ENCODE results near the gene CLEC3B.

Gene CLEC3B

GRCh38 chr3:45055032-45055410 is 28.9 kb downstream of the CLEC3B start:
- H3K9ac ChIP-seq (ENCODE audit: low read length): no peak overlapping the region
- H3K36me3 ChIP-seq (ENCODE audit: low read length): no peaks in the 10 kb centered on the region
- TF ChIP-seq EZH2phosphoT487 (conservative IDR thresholded peaks at IDR 0.05; ENCODE audit: low read length) (no peak), CTCF (IDR thresholded peaks at IDR 0.05; ENCODE audit: insufficient read depth, low read length, poor library complexity, severe bottlenecking) (no peak)
- H4K20me1 ChIP-seq (ENCODE audit: low read depth, low read length): no peaks in the 10 kb centered on the region
- H3K27ac ChIP-seq (ENCODE audit: low read depth, low read length): no peak overlapping the region
- no peak overlapping the region for H3K4me3 ChIP-seq (ENCODE audit: insufficient read depth, low read length, poor library complexity, severe bottlenecking)
- H2AFZ ChIP-seq (ENCODE audit: low read depth, low read length, severe bottlenecking): no peak overlapping the region
- H3K4me2 ChIP-seq (ENCODE audit: low read depth, low read length, poor library complexity, severe bottlenecking): no peak overlapping the region
- H3K27me3 ChIP-seq (ENCODE audit: low read length): no peaks in the 10 kb centered on the region
- H3K79me2 ChIP-seq (ENCODE audit: insufficient read depth, low read length): no peaks in the 10 kb centered on the region
- H3K9me2 ChIP-seq (replicated peaks; ENCODE audit: insufficient read depth, low read length): no peaks in the 10 kb centered on the region
- H3F3A ChIP-seq (ENCODE audit: insufficient read depth): no peaks in the 10 kb centered on the region
- no peaks in the 10 kb centered on the region for H3K9me3 ChIP-seq (ENCODE audit: insufficient read depth, low read length)

DNA sequence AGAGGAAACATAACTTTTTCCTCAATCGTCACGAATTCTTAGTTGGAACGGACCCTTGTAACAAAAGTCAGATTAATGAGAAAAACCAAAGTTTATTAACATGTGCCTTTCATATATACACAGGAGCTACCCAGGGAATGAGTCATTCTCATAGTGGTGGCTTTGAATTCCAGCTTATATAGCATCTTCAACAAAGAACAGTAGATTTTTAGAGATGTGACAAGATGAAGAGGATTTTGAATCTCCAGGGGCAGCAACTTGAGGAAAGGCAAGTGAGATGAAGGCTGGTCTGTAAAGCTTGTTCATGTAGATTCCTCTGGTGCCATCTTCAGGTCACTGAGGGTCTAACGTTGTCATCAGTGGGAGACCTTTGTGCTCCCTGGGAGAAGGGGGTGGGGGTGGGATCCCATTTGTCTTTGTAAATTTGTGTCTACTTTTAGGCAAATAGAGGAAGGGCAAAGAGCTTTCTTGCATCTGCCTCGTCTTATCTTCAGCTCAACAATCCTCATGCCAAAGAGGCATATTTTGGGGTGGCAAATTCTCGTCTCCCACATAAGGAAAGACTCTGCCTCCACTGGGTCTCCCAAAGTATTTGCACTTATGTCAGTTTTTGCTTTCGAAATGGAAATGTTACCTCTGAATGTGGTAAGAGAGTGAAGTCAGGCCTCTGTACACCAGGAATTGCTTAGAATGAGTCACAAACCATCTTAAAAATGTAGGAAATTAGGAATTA is 29.5 kb downstream of the CLEC3B start:
- H3K27ac ChIP-seq (ENCODE audit: low read depth, low read length): no peak overlapping the region
- no peaks in the 10 kb centered on the region for H3K9me3 ChIP-seq (ENCODE audit: insufficient read depth, low read length)
- no peak overlapping the region for H2AFZ ChIP-seq (ENCODE audit: low read depth, low read length, severe bottlenecking)
- H3K27me3 ChIP-seq (ENCODE audit: low read length): no peaks in the 10 kb centered on the region
- TF ChIP-seq CTCF (IDR thresholded peaks at IDR 0.05; ENCODE audit: insufficient read depth, low read length, poor library complexity, severe bottlenecking) (peak; percentile 26), EZH2phosphoT487 (conservative IDR thresholded peaks at IDR 0.05; ENCODE audit: low read length) (no peak)
- H3F3A ChIP-seq (ENCODE audit: insufficient read depth): no peaks in the 10 kb centered on the region
- H3K79me2 ChIP-seq (ENCODE audit: insufficient read depth, low read length): no peaks in the 10 kb centered on the region
- no peaks in the 10 kb centered on the region for H3K9me2 ChIP-seq (replicated peaks; ENCODE audit: insufficient read depth, low read length)
- H3K36me3 ChIP-seq (ENCODE audit: low read length): no peaks in the 10 kb centered on the region
- no peak overlapping the region for H3K9ac ChIP-seq (ENCODE audit: low read length)
- H3K4me3 ChIP-seq (ENCODE audit: insufficient read depth, low read length, poor library complexity, severe bottlenecking): no peak overlapping the region
- H3K4me2 ChIP-seq (ENCODE audit: low read depth, low read length, poor library complexity, severe bottlenecking): no peak overlapping the region
- H4K20me1 ChIP-seq (ENCODE audit: low read depth, low read length): no peaks in the 10 kb centered on the region

DNA sequence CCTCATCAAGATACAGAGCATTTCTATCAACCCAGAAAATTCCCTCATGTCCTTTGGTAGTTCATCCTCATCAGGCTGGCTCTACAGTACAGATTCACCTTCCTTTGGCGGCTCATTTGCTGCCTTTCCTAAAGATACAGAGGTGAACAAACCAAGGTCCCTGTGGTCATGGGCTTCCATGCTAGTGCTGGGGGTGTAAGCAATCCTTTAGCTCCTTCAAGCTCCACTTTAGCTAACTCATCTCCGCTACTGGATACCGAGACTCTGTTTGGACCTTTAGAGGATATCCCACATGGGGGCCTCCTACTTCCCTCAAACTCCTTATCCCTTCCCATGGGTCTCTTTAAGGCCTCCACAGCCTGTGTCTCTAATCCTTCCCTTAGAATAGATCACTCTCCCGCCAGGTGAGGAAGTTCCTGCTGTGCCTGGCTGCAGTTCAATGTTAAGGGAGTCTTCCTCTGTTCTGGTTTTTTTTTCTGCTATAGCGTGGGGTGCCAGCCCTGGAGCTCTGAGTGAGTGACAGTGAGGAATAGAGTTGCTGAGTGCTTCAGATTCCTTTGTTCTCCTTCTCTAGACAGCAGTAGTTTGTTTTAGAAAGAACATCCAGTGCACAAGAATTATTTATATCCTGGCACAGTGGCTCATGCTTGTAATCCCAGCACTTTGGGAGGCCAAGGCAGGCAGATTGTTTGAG is 30.7 kb downstream of the CLEC3B start:
- Histone ChIP-seq H3K4me2 (ENCODE audit: low read depth, low read length, poor library complexity, severe bottlenecking) (no peak overlapping the region), H3F3A (ENCODE audit: insufficient read depth) (no peaks in the 10 kb centered on the region), H3K4me3 (ENCODE audit: insufficient read depth, low read length, poor library complexity, severe bottlenecking) (no peak overlapping the region), H3K9me3 (ENCODE audit: insufficient read depth, low read length) (no peaks in the 10 kb centered on the region), H2AFZ (ENCODE audit: low read depth, low read length, severe bottlenecking) (no peak overlapping the region), H3K79me2 (ENCODE audit: insufficient read depth, low read length) (no peaks in the 10 kb centered on the region), H3K27me3 (ENCODE audit: low read length) (no peaks in the 10 kb centered on the region), H3K9ac (ENCODE audit: low read length) (no peak overlapping the region), H4K20me1 (ENCODE audit: low read depth, low read length) (no peaks in the 10 kb centered on the region), H3K36me3 (ENCODE audit: low read length) (no peaks in the 10 kb centered on the region), H3K9me2 (replicated peaks; ENCODE audit: insufficient read depth, low read length) (no peaks in the 10 kb centered on the region), H3K27ac (ENCODE audit: low read depth, low read length) (no peak overlapping the region)
- TF ChIP-seq EZH2phosphoT487 (conservative IDR thresholded peaks at IDR 0.05; ENCODE audit: low read length): no peak
- no peak for TF ChIP-seq CTCF (IDR thresholded peaks at IDR 0.05; ENCODE audit: insufficient read depth, low read length, poor library complexity, severe bottlenecking)

Measured in SU-DHL-6 (cell line).